ENCODE measurements around the gene BICC1. TPM values are rescaled to one million over a fixed set of nuclear protein-coding genes. Genes with fewer than 3 reads are reported as not detected.

Gene BICC1
- total and polyA plus RNA-seq, 2 of the 8 experiments (the other 6 are each of a cell fraction or from before 2014, with no cell fraction given) = 0.20 to 0.73 TPM

- Histone ChIP-seq H2BK120ac (replicated peaks; ENCODE audit: low read depth, low read length) (no peak overlapping the region), H3K36me3 (ENCODE audit: control insufficient read depth in 2 of 4, insufficient read depth in 4 of 4, low read length in 3 of 4) (no peaks in the 10 kb centered on the region), H3K4me2 (ENCODE audit: insufficient read depth in 1 of 2, low read depth in 2 of 2, low read length in 2 of 2) (no peak overlapping the region), H3K9me3 (ENCODE audit: insufficient read depth in 2 of 2, low read depth in 1 of 2, low read length in 1 of 2) (no peaks in the 10 kb centered on the region), H2BK12ac (ENCODE audit: low read depth, low read length) (no peak overlapping the region), H2BK20ac (ENCODE audit: low read length) (no peak overlapping the region), H4K91ac (replicated peaks; ENCODE audit: insufficient read length, low read length) (no peak overlapping the region), H3K9ac (replicated peaks in 1 of 4; ENCODE audit: extremely low read depth in 1 of 4, low read depth in 3 of 4, low read length in 3 of 4) (no peak overlapping the region), H3K4me1 (replicated peaks in 1 of 4; ENCODE audit: control insufficient read depth in 3 of 4, insufficient read depth in 4 of 4, low read length in 3 of 4) (no peaks in the 10 kb centered on the region), H3K23me2 (ENCODE audit: low read depth, low read length) (no peaks in the 10 kb centered on the region), H3K27me3 (replicated peaks in 1 of 4; ENCODE audit: control insufficient read depth in 3 of 4, extremely low read depth in 1 of 4, insufficient read depth in 3 of 4, low read length in 3 of 4) (no peaks in the 10 kb centered on the region), H3K14ac (ENCODE audit: insufficient read length) (no peak overlapping the region), H2BK15ac (ENCODE audit: low read length) (no peak overlapping the region), H4K5ac (ENCODE audit: insufficient read length, low read depth, low read length) (no peak overlapping the region), H2BK5ac (ENCODE audit: low read depth, low read length) (no peak overlapping the region), H3K18ac (ENCODE audit: extremely low read depth, low read length) (no peak overlapping the region), H3K79me2 (ENCODE audit: control insufficient read depth in 1 of 2, insufficient read depth in 2 of 2, low read length in 2 of 2) (no peaks in the 10 kb centered on the region), H3K4ac (replicated peaks; ENCODE audit: insufficient read length, low read depth, low read length) (no peak overlapping the region), H4K20me1 (replicated peaks in 1 of 2; ENCODE audit: control insufficient read depth in 1 of 2, insufficient read depth in 2 of 2, low read length in 2 of 2) (no peaks in the 10 kb centered on the region), H3K27ac (ENCODE audit: low read depth, low read length) (no peak overlapping the region), H2AK5ac (ENCODE audit: low read depth, low read length) (no peak overlapping the region), H3K4me3 (ENCODE audit: extremely low read depth in 1 of 4, insufficient read depth in 2 of 4, low read depth in 3 of 4, low read length in 4 of 4) (no peak overlapping the region), H3K56ac (replicated peaks; ENCODE audit: insufficient read length, low read depth, low read length) (no peak overlapping the region), H3K79me1 (ENCODE audit: low read depth, low read length) (no peaks in the 10 kb centered on the region), H2AFZ (ENCODE audit: low read length) (no peak overlapping the region), H3K23ac (ENCODE audit: insufficient read length) (no peak overlapping the region), H4K8ac (ENCODE audit: extremely low read depth, insufficient read depth, low read length) (no peak overlapping the region)
- FAIRE-seq (no peak), DNase-seq (ENCODE audit: low read depth in 1 of 2, low spot score in 2 of 2) (no peak)
- 88% methylated on average over 5 of the region's 5 CpGs; no CpG with 5 or more reads in 1 of the 2 experiments for WGBS, 2 experiments (ENCODE audit: extremely low coverage in 1 of 2, insufficient coverage in 1 of 2, insufficient read length in 1 of 2, insufficient replicate concordance in 2 of 2, low coverage in 1 of 2, low lambda C conversion rate in 2 of 2, missing lambda C conversion rate in 1 of 2)
- ChIA-PET CTCF (ENCODE audit: partially characterized antibody) (interaction anchor here (0.6 to 1.6 kb wide), 8 partner anchors 19 to 846 kb away, joined by 3 to 4 read pairs (median 3); no protein-coding TSS in a partner anchor), POLR2A (ENCODE audit: partially characterized antibody) (interaction anchor here (1.4 kb wide), 1 partner anchor 246 kb away, joined by 3 read pairs; no protein-coding TSS in a partner anchor)
- TF ChIP-seq NRF1 (IDR thresholded peaks at IDR 0.05; ENCODE audit: low read depth, low read length) (no peak), CEBPB (IDR thresholded peaks at IDR 0.05; ENCODE audit: low read depth, low read length) (no peak), RNF2 (IDR thresholded peaks at IDR 0.05; ENCODE audit: borderline replicate concordance, low read depth, low read length, missing control alignments, poor library complexity, severe bottlenecking) (no peak), EGR1 (IDR thresholded peaks at IDR 0.05; ENCODE audit: borderline replicate concordance, low read depth, low read length) (no peak), KDM1A (IDR thresholded peaks at IDR 0.05; ENCODE audit: borderline replicate concordance, low read length) (no peak), BACH1 (IDR thresholded peaks at IDR 0.05; ENCODE audit: low read length) (no peak), KDM4A (IDR thresholded peaks at IDR 0.05; ENCODE audit: low read depth, low read length, severe bottlenecking) (no peak), SP4 (IDR thresholded peaks at IDR 0.05; ENCODE audit: low read length) (no peak), EP300 (IDR thresholded peaks at IDR 0.05; ENCODE audit: borderline replicate concordance in 1 of 2, low read depth in 2 of 2, low read length in 2 of 2) (no peak), SRF (IDR thresholded peaks at IDR 0.05; ENCODE audit: low read depth, low read length) (no peak), KDM5A (IDR thresholded peaks at IDR 0.05; ENCODE audit: low read length) (no peak), CHD1 (IDR thresholded peaks at IDR 0.05; ENCODE audit: low read depth, low read length) (no peak), GABPA (IDR thresholded peaks at IDR 0.05; ENCODE audit: borderline replicate concordance, insufficient read depth, low read length) (no peak)
Observed at GRCh38 chr10:58776568-58777318, 264.1 kb downstream of the BICC1 start.
